Esophagus muscularis mucosa (tissue), 4 donors: ENCODE results near the gene NDUFV1. TPM values are rescaled to one million over a fixed set of nuclear protein-coding genes. Genes with fewer than 3 reads are reported as not detected.

Source experiments
- DNase-seq: peaks from one replicate; pipeline ENCODE4 v3.0.0-alpha.2; 2017; ENCODE audit errors: extremely low spot score
- H3K27ac ChIP-seq, 4 donors: fragments of 200-600 bp; sonication (generic); replicated peaks in 1 of 4; 1 replicate in 3 of 4; 2 replicates in 1 of 4; pipeline ENCODE4 v1.5.1; 2016 to 2019; ENCODE audit warnings: mild to moderate bottlenecking in 1 of 4
- H3K27me3 ChIP-seq, 4 donors: fragments of 200-600 bp; sonication (generic); one replicate each; pipeline versions ENCODE4 v1.5.1 to v1.6.0; 2016 to 2019
- H3K36me3 ChIP-seq, 4 donors: fragments of 200-600 bp; sonication (generic); one replicate each; pipeline ENCODE4 v1.5.1; 2016 to 2019
- H3K4me1 ChIP-seq, 4 donors: fragments of 200-600 bp; sonication (generic); one replicate each; pipeline ENCODE4 v1.5.1; 2016 to 2019
- H3K4me3 ChIP-seq, 4 donors: fragments of 200-600 bp; sonication (generic); 1 replicate in 2 of 4; 2 replicates in 2 of 4; pipeline ENCODE4 v1.5.1; 2016 to 2019; ENCODE audit warnings: mild to moderate bottlenecking in 4 of 4, moderate library complexity in 1 of 4
- H3K9me3 ChIP-seq, 4 donors: fragments of 200-600 bp; sonication (generic); 1 replicate in 3 of 4; 2 replicates in 1 of 4; pipeline ENCODE4 v1.5.1; 2016 to 2019
- CTCF ChIP-seq, 3 experiments: fragments of 200-600 bp in 2 of 3; fragments of 450-650 bp in 1 of 3; sonication (generic) in 2 of 3; IDR thresholded peaks; one replicate each; pipeline ENCODE4 v1.5.1; 2017 to 2019; ENCODE audit warnings: antibody characterized with exemption in 3 of 3, mild to moderate bottlenecking in 2 of 3, moderate library complexity in 1 of 3
- EP300 ChIP-seq: sonication (generic); formaldehyde crosslinking; IDR thresholded peaks from one replicate; pipeline ENCODE4 v1.6.1; 2017; ENCODE audit warnings: antibody characterized with exemption
- POLR2A ChIP-seq: fragments of 450-650 bp; IDR thresholded peaks from one replicate; pipeline ENCODE4 v1.6.1; 2017; ENCODE audit warnings: antibody characterized with exemption, moderate library complexity, mild to moderate bottlenecking, low read depth
- POLR2AphosphoS5 ChIP-seq, 2 donors: sonication (generic); formaldehyde crosslinking; IDR thresholded peaks; one replicate each; pipeline ENCODE4 v1.6.1; 2017; ENCODE audit warnings: antibody characterized with exemption in 2 of 2
- WGBS: methylation state at CpG from one replicate; pipeline ENCODE4 v1.1.5; 2018; 5-methylcytosine and 5-hydroxymethylcytosine counted together
- intact Hi-C: fragments of 100-400 bp; cut with DNase I; formaldehyde crosslinking; loops from one replicate; pipeline ENCODE4 v1.15.1; 2023
- total RNA-seq, 4 donors: library from RNA; depleted of rRNA; stranded (reverse); fragments of >200 nt; gene quantifications; one replicate each; pipeline versions ENCODE4 v1.1.0 to v1.2.1, GENCODE V29; 2016

Gene NDUFV1
- total RNA-seq, 4 donors from 2014 or later, result 196 to 252 (median 212) TPM

- no peak for DNase-seq
- no peaks in the 10 kb centered on the region for H3K9me3 ChIP-seq
- peaks cover 0 to 54% (median 0%) of the 10 kb centered on the region in 4 donors for H3K27me3 ChIP-seq
- 94% methylated on average over 15 of the region's 15 CpGs for WGBS
- intact Hi-C loops, result no loop called here
- TF ChIP-seq CTCF (IDR thresholded peaks at IDR 0.05) (no peak), EP300 (no peak), POLR2A (no peak), POLR2AphosphoS5 (IDR thresholded peaks at IDR 0.05) (no peak)
- H3K4me3 ChIP-seq, result no peak overlapping the region
- no peak overlapping the region for H3K27ac ChIP-seq
- no peaks in the 10 kb centered on the region for H3K36me3 ChIP-seq
- peaks cover 0 to 6% (median 2%) of the 10 kb centered on the region in 4 donors for H3K4me1 ChIP-seq
These were observed 35.7 kb downstream of the NDUFV1 start for GRCh38 chr11:67642173-67643120.

- H3K4me3 ChIP-seq, result no peak overlapping the region
- intact Hi-C loops, result no loop called here
- no peak overlapping the region for H3K27ac ChIP-seq
- H3K4me1 ChIP-seq, result peaks cover 0 to 6% (median 2%) of the 10 kb centered on the region in 4 donors
- 92% methylated on average over 5 of the region's 5 CpGs for WGBS
- TF ChIP-seq CTCF (IDR thresholded peaks at IDR 0.05), result no peak
- H3K9me3 ChIP-seq, result no peaks in the 10 kb centered on the region
- no peak for DNase-seq
- peaks cover 0 to 62% (median 0%) of the 10 kb centered on the region in 4 donors for H3K27me3 ChIP-seq
- H3K36me3 ChIP-seq, result no peaks in the 10 kb centered on the region
These were observed 37.3 kb downstream of the NDUFV1 start for GRCh38 chr11:67644042-67644441.

GRCh38 chr11:67644472-67645418 lies 38.0 kb downstream of the NDUFV1 start:
- Histone ChIP-seq H3K27me3 (peaks cover 0 to 62% (median 0%) of the 10 kb centered on the region in 4 donors), H3K27ac (no peak overlapping the region), H3K4me3 (no peak overlapping the region), H3K4me1 (peaks cover 0 to 5% (median 2%) of the 10 kb centered on the region in 4 donors), H3K36me3 (no peaks in the 10 kb centered on the region), H3K9me3 (no peaks in the 10 kb centered on the region)
- no peak for DNase-seq
- 97% methylated on average over 12 of the region's 22 CpGs for WGBS
- TF ChIP-seq POLR2AphosphoS5 (IDR thresholded peaks at IDR 0.05) (no peak), EP300 (no peak), CTCF (IDR thresholded peaks at IDR 0.05) (no peak), POLR2A (no peak)
- intact Hi-C loops, result no loop called here

- Histone ChIP-seq H3K4me1 (no peaks in the 10 kb centered on the region), H3K27me3 (peaks cover 0 to 62% (median 4%) of the 10 kb centered on the region in 4 donors), H3K4me3 (no peak overlapping the region), H3K9me3 (no peaks in the 10 kb centered on the region), H3K27ac (no peak overlapping the region), H3K36me3 (no peaks in the 10 kb centered on the region)
- no peak for TF ChIP-seq EP300
- no peak for TF ChIP-seq POLR2AphosphoS5 (IDR thresholded peaks at IDR 0.05)
- no peak for TF ChIP-seq POLR2A
- no peak for TF ChIP-seq CTCF (IDR thresholded peaks at IDR 0.05)
- intact Hi-C loops, result no loop called here
- DNase-seq, result no peak
- WGBS, result 81% methylated on average over 21 of the region's 24 CpGs
These were observed 39.1 kb downstream of the NDUFV1 start for GRCh38 chr11:67645521-67646461.
